HEK293 (cell line): ENCODE results near the gene ALKBH3.

Source experiments
- FEZF1 ChIP-seq: fragments of 450-650 bp; formaldehyde crosslinking; IDR thresholded peaks from 2 replicates; pipeline ENCODE4 v1.5.1; 2016; ENCODE audit warnings: missing biosample characterization, missing genetic modification characterization
- KLF16 ChIP-seq: fragments of 450-650 bp; formaldehyde crosslinking; IDR thresholded peaks from 2 replicates; pipeline ENCODE4 v1.5.1; 2017; ENCODE audit warnings: missing biosample characterization, missing genetic modification characterization
- SP3 ChIP-seq: fragments of 450-650 bp; formaldehyde crosslinking; IDR thresholded peaks from 2 replicates; pipeline ENCODE4 v1.5.1; 2016; ENCODE audit warnings: missing biosample characterization, missing genetic modification characterization
- ZBTB8A ChIP-seq: fragments of 450-650 bp; formaldehyde crosslinking; IDR thresholded peaks from 2 replicates; pipeline ENCODE4 v1.5.1; 2016; ENCODE audit warnings: missing biosample characterization, missing genetic modification characterization
- ZFHX2 ChIP-seq: fragments of 450-650 bp; formaldehyde crosslinking; conservative IDR thresholded peaks from 2 replicates; pipeline ENCODE4 v1.5.1; 2016; ENCODE audit warnings: missing biosample characterization, missing genetic modification characterization
- ZFP37 ChIP-seq: fragments of 450-650 bp; formaldehyde crosslinking; IDR thresholded peaks from 2 replicates; pipeline ENCODE4 v1.5.1; 2016; ENCODE audit warnings: missing biosample characterization, missing genetic modification characterization
- ZIC2 ChIP-seq: fragments of 450-650 bp; formaldehyde crosslinking; IDR thresholded peaks from 2 replicates; pipeline ENCODE4 v1.5.1; 2016; ENCODE audit warnings: missing biosample characterization, missing genetic modification characterization
- ZNF114 ChIP-seq: fragments of 450-650 bp; formaldehyde crosslinking; IDR thresholded peaks from 2 replicates; pipeline ENCODE4 v1.5.0; 2017; ENCODE audit warnings: missing biosample characterization, missing genetic modification characterization
- ZNF132 ChIP-seq: fragments of 450-650 bp; formaldehyde crosslinking; IDR thresholded peaks from 2 replicates; pipeline ENCODE4 v1.5.1; 2017; ENCODE audit warnings: missing biosample characterization, missing genetic modification characterization, borderline replicate concordance
- ZNF133 ChIP-seq: fragments of 450-650 bp; formaldehyde crosslinking; IDR thresholded peaks from 2 replicates; pipeline ENCODE4 v1.5.1; 2016; ENCODE audit warnings: missing biosample characterization, missing genetic modification characterization
- ZNF140 ChIP-seq: fragments of 450-650 bp; formaldehyde crosslinking; IDR thresholded peaks from 2 replicates; pipeline ENCODE4 v1.5.1; 2016; ENCODE audit warnings: missing biosample characterization, missing genetic modification characterization
- ZNF174 ChIP-seq: fragments of 450-650 bp; formaldehyde crosslinking; IDR thresholded peaks from 2 replicates; pipeline ENCODE4 v1.5.0; 2017; ENCODE audit warnings: missing biosample characterization, mild to moderate bottlenecking, missing genetic modification characterization
- ZNF211 ChIP-seq: fragments of 450-650 bp; formaldehyde crosslinking; IDR thresholded peaks from 2 replicates; pipeline ENCODE4 v1.5.1; 2016; ENCODE audit warnings: low read depth, missing biosample characterization, missing genetic modification characterization
- ZNF416 ChIP-seq: fragments of 450-650 bp; formaldehyde crosslinking; IDR thresholded peaks from 2 replicates; pipeline ENCODE4 v1.5.1; 2016; ENCODE audit warnings: missing biosample characterization, missing genetic modification characterization
- ZNF48 ChIP-seq: fragments of 450-650 bp; formaldehyde crosslinking; IDR thresholded peaks from 2 replicates; pipeline ENCODE4 v1.5.1; 2016; ENCODE audit warnings: missing biosample characterization, missing genetic modification characterization
- ZNF549 ChIP-seq: fragments of 450-650 bp; IDR thresholded peaks from 2 replicates; pipeline ENCODE4 v1.5.1; 2018; ENCODE audit warnings: missing biosample characterization, missing genetic modification characterization, mild to moderate bottlenecking, inconsistent platforms, moderate library complexity
- ZNF791 ChIP-seq: fragments of 450-650 bp; formaldehyde crosslinking; IDR thresholded peaks from 2 replicates; pipeline ENCODE4 v1.5.1; 2016; ENCODE audit warnings: missing biosample characterization, missing genetic modification characterization
- ZNF830 ChIP-seq: fragments of 450-650 bp; IDR thresholded peaks from 2 replicates; pipeline ENCODE4 v1.5.0; 2018; ENCODE audit warnings: missing biosample characterization, missing genetic modification characterization, low read depth, mild to moderate bottlenecking, moderate library complexity
- TF ChIP-seq, protein P1 (sequence below): fragments of 450-650 bp; formaldehyde crosslinking; IDR thresholded peaks from 2 replicates; pipeline ENCODE4 v1.5.1; 2016; ENCODE audit warnings: missing biosample characterization, missing genetic modification characterization
- TF ChIP-seq, protein P2 (sequence below): fragments of 450-650 bp; formaldehyde crosslinking; IDR thresholded peaks from 2 replicates; pipeline ENCODE4 v1.5.1; 2016; ENCODE audit warnings: missing biosample characterization, missing genetic modification characterization
- TF ChIP-seq, protein P3 (sequence below): fragments of 450-650 bp; formaldehyde crosslinking; IDR thresholded peaks from 2 replicates; pipeline ENCODE4 v1.5.1; 2016; ENCODE audit warnings: missing biosample characterization, missing genetic modification characterization, low read depth
- TF ChIP-seq, protein P4 (sequence below): fragments of 450-650 bp; formaldehyde crosslinking; conservative IDR thresholded peaks from 2 replicates; pipeline ENCODE4 v1.5.1; 2016; ENCODE audit warnings: low read depth, missing biosample characterization, missing genetic modification characterization
- TF ChIP-seq, protein P5 (sequence below): fragments of 450-650 bp; formaldehyde crosslinking; IDR thresholded peaks from 2 replicates; pipeline ENCODE4 v1.5.1; 2016; ENCODE audit warnings: missing biosample characterization, missing genetic modification characterization
- TF ChIP-seq, protein P6 (sequence below): fragments of 450-650 bp; formaldehyde crosslinking; IDR thresholded peaks from 2 replicates; pipeline ENCODE4 v1.5.1; 2016; ENCODE audit warnings: missing biosample characterization, missing genetic modification characterization

Gene ALKBH3

DNA sequence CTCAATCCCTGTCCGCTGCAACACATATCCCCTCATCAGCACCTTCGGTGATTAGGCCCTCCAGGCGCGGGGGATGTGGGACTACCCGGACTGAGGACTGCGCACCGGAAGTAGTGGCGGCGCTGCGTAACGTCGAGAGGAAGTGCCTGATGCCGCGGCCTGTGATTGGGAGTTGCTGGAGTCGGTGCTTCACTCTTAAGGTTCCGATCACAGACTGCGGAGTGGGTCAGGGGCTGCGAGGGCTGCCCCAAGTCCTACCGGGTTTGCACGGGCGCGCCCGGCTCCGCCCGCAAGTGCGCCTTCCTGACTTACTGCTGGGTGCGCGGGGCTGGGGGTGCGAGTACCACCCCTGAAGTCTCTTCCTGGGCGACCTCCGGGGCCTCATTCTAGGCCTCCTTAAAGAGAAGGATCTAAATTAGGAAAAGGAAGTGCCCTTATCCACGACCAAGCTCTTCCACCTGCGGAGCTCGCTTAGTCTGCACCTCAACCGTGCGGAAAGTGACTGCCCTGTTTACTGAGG is at the start of gene ALKBH3 (continued):
- TF ChIP-seq, protein P1, sequence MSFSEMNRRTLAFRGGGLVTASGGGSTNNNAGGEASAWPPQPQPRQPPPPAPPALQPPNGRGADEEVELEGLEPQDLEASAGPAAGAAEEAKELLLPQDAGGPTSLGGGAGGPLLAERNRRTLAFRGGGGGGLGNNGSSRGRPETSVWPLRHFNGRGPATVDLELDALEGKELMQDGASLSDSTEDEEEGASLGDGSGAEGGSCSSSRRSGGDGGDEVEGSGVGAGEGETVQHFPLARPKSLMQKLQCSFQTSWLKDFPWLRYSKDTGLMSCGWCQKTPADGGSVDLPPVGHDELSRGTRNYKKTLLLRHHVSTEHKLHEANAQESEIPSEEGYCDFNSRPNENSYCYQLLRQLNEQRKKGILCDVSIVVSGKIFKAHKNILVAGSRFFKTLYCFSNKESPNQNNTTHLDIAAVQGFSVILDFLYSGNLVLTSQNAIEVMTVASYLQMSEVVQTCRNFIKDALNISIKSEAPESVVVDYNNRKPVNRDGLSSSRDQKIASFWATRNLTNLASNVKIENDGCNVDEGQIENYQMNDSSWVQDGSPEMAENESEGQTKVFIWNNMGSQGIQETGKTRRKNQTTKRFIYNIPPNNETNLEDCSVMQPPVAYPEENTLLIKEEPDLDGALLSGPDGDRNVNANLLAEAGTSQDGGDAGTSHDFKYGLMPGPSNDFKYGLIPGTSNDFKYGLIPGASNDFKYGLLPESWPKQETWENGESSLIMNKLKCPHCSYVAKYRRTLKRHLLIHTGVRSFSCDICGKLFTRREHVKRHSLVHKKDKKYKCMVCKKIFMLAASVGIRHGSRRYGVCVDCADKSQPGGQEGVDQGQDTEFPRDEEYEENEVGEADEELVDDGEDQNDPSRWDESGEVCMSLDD: no peak
- TF ChIP-seq, protein P2, sequence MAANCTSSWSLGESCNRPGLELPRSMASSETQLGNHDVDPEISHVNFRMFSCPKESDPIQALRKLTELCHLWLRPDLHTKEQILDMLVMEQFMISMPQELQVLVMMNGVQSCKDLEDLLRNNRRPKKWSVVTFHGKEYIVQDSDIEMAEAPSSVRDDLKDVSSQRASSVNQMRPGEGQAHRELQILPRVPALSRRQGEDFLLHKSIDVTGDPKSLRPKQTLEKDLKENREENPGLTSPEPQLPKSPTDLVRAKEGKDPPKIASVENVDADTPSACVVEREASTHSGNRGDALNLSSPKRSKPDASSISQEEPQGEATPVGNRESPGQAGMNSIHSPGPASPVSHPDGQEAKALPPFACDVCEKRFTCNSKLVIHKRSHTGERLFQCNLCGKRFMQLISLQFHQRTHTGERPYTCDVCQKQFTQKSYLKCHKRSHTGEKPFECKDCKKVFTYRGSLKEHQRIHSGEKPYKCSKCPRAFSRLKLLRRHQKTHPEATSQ (tag by site-specific recombination): peak; percentile 17; the same call in 1 of the 2 replicates
- no peak for TF ChIP-seq ZNF140 (tag by site-specific recombination)
- TF ChIP-seq ZNF791 (tag by site-specific recombination): no peak
- TF ChIP-seq, protein P3, sequence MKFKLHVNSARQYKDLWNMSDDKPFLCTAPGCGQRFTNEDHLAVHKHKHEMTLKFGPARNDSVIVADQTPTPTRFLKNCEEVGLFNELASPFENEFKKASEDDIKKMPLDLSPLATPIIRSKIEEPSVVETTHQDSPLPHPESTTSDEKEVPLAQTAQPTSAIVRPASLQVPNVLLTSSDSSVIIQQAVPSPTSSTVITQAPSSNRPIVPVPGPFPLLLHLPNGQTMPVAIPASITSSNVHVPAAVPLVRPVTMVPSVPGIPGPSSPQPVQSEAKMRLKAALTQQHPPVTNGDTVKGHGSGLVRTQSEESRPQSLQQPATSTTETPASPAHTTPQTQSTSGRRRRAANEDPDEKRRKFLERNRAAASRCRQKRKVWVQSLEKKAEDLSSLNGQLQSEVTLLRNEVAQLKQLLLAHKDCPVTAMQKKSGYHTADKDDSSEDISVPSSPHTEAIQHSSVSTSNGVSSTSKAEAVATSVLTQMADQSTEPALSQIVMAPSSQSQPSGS (tag by site-specific recombination): no peak
- no peak for TF ChIP-seq ZNF132 (tag by site-specific recombination)
- TF ChIP-seq ZNF549 (tag by site-specific recombination): no peak
- peak; percentile 58 for TF ChIP-seq SP3
- no peak for TF ChIP-seq ZNF416 (tag by site-specific recombination)
- TF ChIP-seq ZNF211 (tag by site-specific recombination): no peak
- 0 out of 2 replicates have a peak, but pooled peaks have one; percentile 9 for TF ChIP-seq ZFHX2
- TF ChIP-seq ZNF174 (tag by site-specific recombination): no peak
- TF ChIP-seq, protein P4, sequence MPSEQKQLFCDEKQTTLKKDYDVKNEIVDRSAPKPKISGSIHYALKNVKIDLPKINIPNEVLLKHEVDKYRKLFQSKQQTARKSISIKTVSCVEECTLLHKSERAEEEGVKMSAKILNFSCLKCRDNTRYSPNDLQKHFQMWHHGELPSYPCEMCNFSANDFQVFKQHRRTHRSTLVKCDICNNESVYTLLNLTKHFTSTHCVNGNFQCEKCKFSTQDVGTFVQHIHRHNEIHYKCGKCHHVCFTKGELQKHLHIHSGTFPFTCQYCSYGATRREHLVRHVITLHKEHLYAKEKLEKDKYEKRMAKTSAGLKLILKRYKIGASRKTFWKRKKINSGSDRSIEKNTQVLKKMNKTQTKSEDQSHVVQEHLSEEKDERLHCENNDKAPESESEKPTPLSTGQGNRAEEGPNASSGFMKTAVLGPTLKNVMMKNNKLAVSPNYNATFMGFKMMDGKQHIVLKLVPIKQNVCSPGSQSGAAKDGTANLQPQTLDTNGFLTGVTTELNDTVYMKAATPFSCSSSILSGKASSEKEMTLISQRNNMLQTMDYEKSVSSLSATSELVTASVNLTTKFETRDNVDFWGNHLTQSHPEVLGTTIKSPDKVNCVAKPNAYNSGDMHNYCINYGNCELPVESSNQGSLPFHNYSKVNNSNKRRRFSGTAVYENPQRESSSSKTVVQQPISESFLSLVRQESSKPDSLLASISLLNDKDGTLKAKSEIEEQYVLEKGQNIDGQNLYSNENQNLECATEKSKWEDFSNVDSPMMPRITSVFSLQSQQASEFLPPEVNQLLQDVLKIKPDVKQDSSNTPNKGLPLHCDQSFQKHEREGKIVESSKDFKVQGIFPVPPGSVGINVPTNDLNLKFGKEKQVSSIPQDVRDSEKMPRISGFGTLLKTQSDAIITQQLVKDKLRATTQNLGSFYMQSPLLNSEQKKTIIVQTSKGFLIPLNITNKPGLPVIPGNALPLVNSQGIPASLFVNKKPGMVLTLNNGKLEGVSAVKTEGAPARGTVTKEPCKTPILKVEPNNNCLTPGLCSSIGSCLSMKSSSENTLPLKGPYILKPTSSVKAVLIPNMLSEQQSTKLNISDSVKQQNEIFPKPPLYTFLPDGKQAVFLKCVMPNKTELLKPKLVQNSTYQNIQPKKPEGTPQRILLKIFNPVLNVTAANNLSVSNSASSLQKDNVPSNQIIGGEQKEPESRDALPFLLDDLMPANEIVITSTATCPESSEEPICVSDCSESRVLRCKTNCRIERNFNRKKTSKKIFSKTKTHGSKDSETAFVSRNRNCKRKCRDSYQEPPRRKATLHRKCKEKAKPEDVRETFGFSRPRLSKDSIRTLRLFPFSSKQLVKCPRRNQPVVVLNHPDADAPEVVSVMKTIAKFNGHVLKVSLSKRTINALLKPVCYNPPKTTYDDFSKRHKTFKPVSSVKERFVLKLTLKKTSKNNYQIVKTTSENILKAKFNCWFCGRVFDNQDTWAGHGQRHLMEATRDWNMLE: peak; percentile 100
- TF ChIP-seq, protein P5, sequence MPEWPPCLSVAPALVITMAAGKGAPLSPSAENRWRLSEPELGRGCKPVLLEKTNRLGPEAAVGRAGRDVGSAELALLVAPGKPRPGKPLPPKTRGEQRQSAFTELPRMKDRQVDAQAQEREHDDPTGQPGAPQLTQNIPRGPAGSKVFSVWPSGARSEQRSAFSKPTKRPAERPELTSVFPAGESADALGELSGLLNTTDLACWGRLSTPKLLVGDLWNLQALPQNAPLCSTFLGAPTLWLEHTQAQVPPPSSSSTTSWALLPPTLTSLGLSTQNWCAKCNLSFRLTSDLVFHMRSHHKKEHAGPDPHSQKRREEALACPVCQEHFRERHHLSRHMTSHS: no peak
- peak; percentile 70 for TF ChIP-seq ZBTB8A (tag by site-specific recombination)
- no peak for TF ChIP-seq ZNF48 (tag by site-specific recombination)
- no peak for TF ChIP-seq FEZF1 (tag by site-specific recombination)
- TF ChIP-seq ZNF830 (tag by site-specific recombination): no peak
- TF ChIP-seq KLF16 (tag by site-specific recombination): peak; percentile 94
- TF ChIP-seq ZFP37 (tag by site-specific recombination): peak; percentile 92
- TF ChIP-seq, protein P6, sequence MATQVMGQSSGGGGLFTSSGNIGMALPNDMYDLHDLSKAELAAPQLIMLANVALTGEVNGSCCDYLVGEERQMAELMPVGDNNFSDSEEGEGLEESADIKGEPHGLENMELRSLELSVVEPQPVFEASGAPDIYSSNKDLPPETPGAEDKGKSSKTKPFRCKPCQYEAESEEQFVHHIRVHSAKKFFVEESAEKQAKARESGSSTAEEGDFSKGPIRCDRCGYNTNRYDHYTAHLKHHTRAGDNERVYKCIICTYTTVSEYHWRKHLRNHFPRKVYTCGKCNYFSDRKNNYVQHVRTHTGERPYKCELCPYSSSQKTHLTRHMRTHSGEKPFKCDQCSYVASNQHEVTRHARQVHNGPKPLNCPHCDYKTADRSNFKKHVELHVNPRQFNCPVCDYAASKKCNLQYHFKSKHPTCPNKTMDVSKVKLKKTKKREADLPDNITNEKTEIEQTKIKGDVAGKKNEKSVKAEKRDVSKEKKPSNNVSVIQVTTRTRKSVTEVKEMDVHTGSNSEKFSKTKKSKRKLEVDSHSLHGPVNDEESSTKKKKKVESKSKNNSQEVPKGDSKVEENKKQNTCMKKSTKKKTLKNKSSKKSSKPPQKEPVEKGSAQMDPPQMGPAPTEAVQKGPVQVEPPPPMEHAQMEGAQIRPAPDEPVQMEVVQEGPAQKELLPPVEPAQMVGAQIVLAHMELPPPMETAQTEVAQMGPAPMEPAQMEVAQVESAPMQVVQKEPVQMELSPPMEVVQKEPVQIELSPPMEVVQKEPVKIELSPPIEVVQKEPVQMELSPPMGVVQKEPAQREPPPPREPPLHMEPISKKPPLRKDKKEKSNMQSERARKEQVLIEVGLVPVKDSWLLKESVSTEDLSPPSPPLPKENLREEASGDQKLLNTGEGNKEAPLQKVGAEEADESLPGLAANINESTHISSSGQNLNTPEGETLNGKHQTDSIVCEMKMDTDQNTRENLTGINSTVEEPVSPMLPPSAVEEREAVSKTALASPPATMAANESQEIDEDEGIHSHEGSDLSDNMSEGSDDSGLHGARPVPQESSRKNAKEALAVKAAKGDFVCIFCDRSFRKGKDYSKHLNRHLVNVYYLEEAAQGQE: 0 out of 2 replicates have a peak, but pooled peaks have one; percentile 37
- TF ChIP-seq ZNF133: no peak
- no peak for TF ChIP-seq ZIC2 (tag by site-specific recombination)
- TF ChIP-seq ZNF114 (tag by site-specific recombination): no peak
